Choroid plexus epithelial cell (primary cell): Measurements from ENCODE around the gene RRBP1.

Experiments used
- DNase-seq: peaks from one replicate; pipeline ENCODE4 v3.0.0-alpha.2; 2010; ENCODE audit warnings: low read depth
- H3K4me3 ChIP-seq: 2 replicates; pipeline ENCODE4 v1.5.1; 2011; ENCODE audit warnings: low read depth, mild to moderate bottlenecking, control low read depth, low read length, moderate library complexity
- CTCF ChIP-seq: conservative IDR thresholded peaks from 2 replicates; pipeline ENCODE4 v1.5.1; 2011; ENCODE audit warnings: low read depth, mild to moderate bottlenecking, control low read depth, inconsistent platforms, low read length, moderate library complexity

RRBP1 gene

GRCh38 chr20:17579369-17580039 lies 102.5 kb downstream of the RRBP1 start:
- DNase-seq = no peak
- no peak for TF ChIP-seq CTCF
- H3K4me3 ChIP-seq = no peak overlapping the region

- no peak for DNase-seq
- H3K4me3 ChIP-seq = no peak overlapping the region
- TF ChIP-seq CTCF = no peak
These were observed 105.8 kb downstream of the RRBP1 start for GRCh38 chr20:17576215-17576614.

GRCh38 chr20:17573463-17573862 lies 108.6 kb downstream of the RRBP1 start:
- no peak overlapping the region for H3K4me3 ChIP-seq
- TF ChIP-seq CTCF = no peak

GRCh38 chr20:17572034-17572638 lies 109.9 kb downstream of the RRBP1 start:
- H3K4me3 ChIP-seq = peak overlapping the region; percentile 90
- no peak for DNase-seq
- TF ChIP-seq CTCF = no peak

More at GRCh38 chr20:17573463-17573862, 108.6 kb downstream of the RRBP1 start:
- no peak for DNase-seq

- peak; percentile 40 for DNase-seq
- H3K4me3 ChIP-seq = peak overlapping the region; percentile 90
- TF ChIP-seq CTCF = no peak
These were observed 110.9 kb downstream of the RRBP1 start for GRCh38 chr20:17571153-17571527.

- TF ChIP-seq CTCF = no peak
- peak; percentile 52 for DNase-seq
- peak overlapping the region; percentile 90 for H3K4me3 ChIP-seq
These were observed 111.5 kb downstream of the RRBP1 start for GRCh38 chr20:17570347-17571152.
